Erythroblast (primary cell): ENCODE measurements around the gene TAAR9.
A peak's percentile ranks its signal among the peaks of the same experiment; 100 is the strongest.

Experiments
- GATA1 ChIP-seq: IDR thresholded peaks from 2 replicates; pipeline ENCODE4 v1.6.1; 2011; ENCODE audit warnings: low read depth, mild to moderate bottlenecking, control low read depth, low read length, moderate library complexity
- POLR2A ChIP-seq: IDR thresholded peaks from 2 replicates; pipeline ENCODE4 v1.6.1; 2011; ENCODE audit warnings: mild to moderate bottlenecking, low read length

DNA sequence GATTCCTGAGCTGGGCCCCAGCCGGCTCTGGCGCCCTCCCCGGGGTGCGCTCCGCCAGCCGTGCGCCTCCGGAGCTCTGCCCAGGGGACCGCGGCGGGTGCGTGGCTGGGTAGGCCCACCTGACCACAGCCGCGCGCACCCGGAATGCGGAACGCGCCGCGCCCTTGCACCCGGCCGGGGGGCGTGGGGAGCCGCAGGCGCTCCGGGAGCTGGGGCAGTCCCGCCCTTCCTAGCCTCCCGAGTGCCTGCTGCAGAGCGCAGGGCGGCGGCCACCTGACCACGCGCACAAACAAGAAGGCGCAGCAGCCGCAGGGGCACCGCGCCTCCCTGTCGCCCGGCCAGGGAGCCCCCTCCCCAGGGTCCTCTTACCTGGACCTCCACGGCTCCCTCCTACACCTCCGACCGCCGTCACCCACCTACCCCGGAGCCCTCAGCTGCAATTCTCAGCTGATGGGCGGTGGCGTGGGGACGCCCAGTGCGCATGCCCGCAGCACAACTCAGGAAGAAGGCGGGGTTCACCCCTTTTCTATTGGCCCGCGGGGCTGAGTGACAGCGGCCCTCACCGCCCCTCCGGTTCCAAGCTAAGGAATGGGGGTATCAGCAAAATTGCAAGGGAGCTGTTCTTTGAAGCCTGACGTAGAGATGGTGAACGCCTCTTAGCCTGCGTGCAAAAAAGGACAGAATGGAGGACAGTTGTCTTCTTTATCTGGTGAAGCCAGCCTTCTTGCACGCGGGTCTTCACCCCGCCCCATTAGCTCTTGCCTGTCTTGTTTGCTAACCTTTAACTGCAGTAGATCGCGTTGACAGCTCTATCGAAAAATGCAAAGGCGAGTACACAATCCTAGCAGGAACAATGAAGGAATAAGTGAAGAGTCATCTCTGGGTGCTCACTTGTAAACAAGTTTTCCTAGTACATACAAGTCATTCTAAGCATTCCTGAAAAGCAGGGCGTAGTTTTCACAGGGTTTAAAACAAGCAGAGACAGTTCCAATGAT lies 25.1 kb upstream of the TAAR9 start, which contains the start of gene STX7:
- TF ChIP-seq POLR2A (peak; percentile 87), GATA1 (no peak)
